SK-N-SH (cell line): Measurements from ENCODE around the gene AVP. TPM values are rescaled to one million over a fixed set of nuclear protein-coding genes. Genes with fewer than 3 reads are reported as not detected.

ENCODE experiments used
- CTCF ChIA-PET: fragments of 300-600, 350-600 bp; formaldehyde crosslinking; extraction: SDS; loops from one replicate; lab custom pipeline; 2021; lab: Yijun Ruan, JAX
- POLR2A ChIA-PET: fragments of 350-600 bp; sonication (Branson Sonifier 250); formaldehyde crosslinking; extraction: SDS; loops from one replicate; lab custom pipeline; 2020; ENCODE audit warnings: antibody characterized with exemption, inconsistent platforms; lab: Yijun Ruan, JAX
- DNase-seq: peaks from one replicate; pipeline ENCODE4 v3.0.0; 2012
- H2AFZ ChIP-seq: fragments of 200-600 bp; sonication (generic); 2 replicates; pipeline ENCODE4 v1.8.1; 2016; ENCODE audit warnings: antibody characterized with exemption, mild to moderate bottlenecking, low read depth
- H3F3A ChIP-seq: fragments of 200-600 bp; sonication (generic); replicated peaks from 2 replicates; pipeline ENCODE3; 2016; ENCODE audit warnings: antibody characterized with exemption, mild to moderate bottlenecking; ENCODE audit not compliant: insufficient read depth
- H3K27ac ChIP-seq, 2 experiments: fragments of 200-500 bp in 1 of 2; fragments of 200-600 bp in 1 of 2; sonication (Bioruptor generic) in 1 of 2; sonication (generic), shearing (Covaris generic) in 1 of 2; 2 replicates each; pipeline versions ENCODE4 v1.5.1 to v1.6.1; 2014 to 2016; ENCODE audit warnings: low read depth in 2 of 2, inconsistent platforms in 1 of 2, low read length in 1 of 2, mild to moderate bottlenecking in 1 of 2, mixed read lengths in 1 of 2
- H3K27me3 ChIP-seq: fragments of 200-600 bp; sonication (generic), shearing (Covaris generic); 2 replicates; pipeline ENCODE4 v1.6.1; 2016; ENCODE audit warnings: mixed run types; ENCODE audit not compliant: insufficient read depth
- H3K36me3 ChIP-seq, 2 experiments: fragments of 200-500 bp in 1 of 2; fragments of 200-600 bp in 1 of 2; sonication (Bioruptor generic) in 1 of 2; sonication (generic) in 1 of 2; replicated peaks in 1 of 2; 2 replicates each; pipeline versions ENCODE3 to v1.5.1; 2014 to 2016; ENCODE audit warnings: low read length in 1 of 2, mild to moderate bottlenecking in 1 of 2; ENCODE audit not compliant: insufficient read depth in 2 of 2, control insufficient read depth in 1 of 2
- H3K4me1 ChIP-seq, 2 experiments: fragments of 200-500 bp in 1 of 2; fragments of 200-600 bp in 1 of 2; sonication (Bioruptor generic) in 1 of 2; sonication (generic), shearing (Covaris generic) in 1 of 2; 2 replicates each; pipeline versions ENCODE4 v1.5.1 to v1.6.1; 2014 to 2016; ENCODE audit warnings: low read depth in 1 of 2, low read length in 1 of 2, mixed run types in 1 of 2; ENCODE audit not compliant: insufficient read depth in 2 of 2, control insufficient read depth in 1 of 2
- H3K4me2 ChIP-seq: fragments of 200-600 bp; sonication (generic), shearing (Covaris generic); 2 replicates; pipeline ENCODE4 v1.6.1; 2017; ENCODE audit warnings: mixed run types
- H3K4me3 ChIP-seq, 2 experiments: fragments of 200-500 bp in 1 of 2; fragments of 200-600 bp in 1 of 2; sonication (Bioruptor generic) in 1 of 2; sonication (generic), shearing (Covaris generic) in 1 of 2; 2 replicates each; pipeline versions ENCODE4 v1.5.1 to v1.8.1; 2014 to 2016; ENCODE audit warnings: low read depth in 2 of 2, inconsistent platforms in 1 of 2, low read length in 1 of 2, mild to moderate bottlenecking in 1 of 2, mixed read lengths in 1 of 2, moderate library complexity in 1 of 2
- H3K79me2 ChIP-seq: fragments of 200-600 bp; sonication (generic); 2 replicates; pipeline ENCODE4 v1.8.1; 2017; ENCODE audit warnings: mild to moderate bottlenecking; ENCODE audit not compliant: insufficient read depth
- H3K9ac ChIP-seq: fragments of 200-600 bp; sonication (generic); 2 replicates; pipeline ENCODE4 v1.6.1; 2017; ENCODE audit warnings: mixed run types
- H3K9me2 ChIP-seq: fragments of 200-600 bp; sonication (generic); 2 replicates; pipeline ENCODE4 v1.6.1; 2017; ENCODE audit warnings: mixed run types
- H3K9me3 ChIP-seq: fragments of 200-600 bp; sonication (generic); 2 replicates; pipeline ENCODE4 v1.6.1; 2017; ENCODE audit warnings: mixed run types, mild to moderate bottlenecking, moderate library complexity
- H4K20me1 ChIP-seq: fragments of 200-600 bp; sonication (generic); 2 replicates; pipeline ENCODE4 v1.6.1; 2017; ENCODE audit warnings: mild to moderate bottlenecking, mixed run types; ENCODE audit not compliant: insufficient read depth
- CHD2 ChIP-seq: fragments of 150-350 bp; IDR thresholded peaks from 2 replicates; pipeline ENCODE4 v1.6.1; 2018; ENCODE audit warnings: low read length; ENCODE audit not compliant: partially characterized antibody
- ELF1 ChIP-seq: IDR thresholded peaks from 2 replicates; pipeline ENCODE4 v1.4.0; 2012
- FOSL2 ChIP-seq: IDR thresholded peaks from 2 replicates; pipeline ENCODE4 v1.4.0; 2012; ENCODE audit warnings: low read depth, mild to moderate bottlenecking, moderate library complexity, borderline replicate concordance
- MEF2A ChIP-seq: IDR thresholded peaks from 2 replicates; pipeline ENCODE4 v1.4.0; 2012; ENCODE audit warnings: low read depth, borderline replicate concordance
- POLR2AphosphoS5 ChIP-seq: IDR thresholded peaks from 2 replicates; pipeline ENCODE4 v1.6.1; 2012; ENCODE audit warnings: low read depth, low read length
- RCOR1 ChIP-seq: fragments of 150-350 bp; IDR thresholded peaks from 2 replicates; pipeline ENCODE4 v1.6.1; 2017; ENCODE audit warnings: antibody characterized with exemption, low read length
- TEAD4 ChIP-seq: IDR thresholded peaks from 2 replicates; pipeline ENCODE4 v1.4.0; 2012; ENCODE audit warnings: mild to moderate bottlenecking, borderline replicate concordance; ENCODE audit not compliant: insufficient read depth
- WGBS: methylation state at CpG from one replicate; pipeline ENCODE4 v1.1.6; 2017; ENCODE audit warnings: low lambda C conversion rate; 5-methylcytosine and 5-hydroxymethylcytosine counted together
- polyA plus RNA-seq, 3 experiments: library from polyadenylated mRNA; depleted of rRNA; stranded (reverse); fragments of >200 nt; gene quantifications; 2 replicates each; pipeline ENCODE4 v1.2.3, GENCODE V29; 2012
- TF ChIP-seq, protein P1 (sequence below): IDR thresholded peaks from 2 replicates; pipeline ENCODE4 v1.4.0; 2012; ENCODE audit warnings: low read depth
- TF ChIP-seq, protein P2 (sequence below): IDR thresholded peaks from 2 replicates; pipeline ENCODE4 v1.6.1; 2012; ENCODE audit warnings: mild to moderate bottlenecking, low read depth, low read length, moderate library complexity
- TF ChIP-seq, protein P3 (sequence below): fragments of 150-350 bp; IDR thresholded peaks from 2 replicates; pipeline ENCODE4 v1.6.1; 2017; ENCODE audit warnings: antibody characterized with exemption, low read length, low read depth, borderline replicate concordance

The AVP gene
- polyA plus RNA-seq, 1 of the 3 experiments (the other 2 are of a cell fraction), result not detected

GRCh38 chr20:3107464-3108025 is 23.0 kb upstream of the AVP start:
- Histone ChIP-seq H2AFZ (no peak overlapping the region), H3K27me3 (no peaks in the 10 kb centered on the region), H3K9me3 (no peaks in the 10 kb centered on the region), H3K36me3 (peaks cover 0 to 14% of the 10 kb centered on the region in 2 experiments), H3K27ac (no peak overlapping the region), H3K9ac (no peak overlapping the region), H3K4me3 (no peak overlapping the region), H3K4me2 (no peak overlapping the region), H3K4me1 (no peaks in the 10 kb centered on the region; a peak in 1 of 4 replicates), H3K79me2 (no peaks in the 10 kb centered on the region), H3K9me2 (no peaks in the 10 kb centered on the region), H4K20me1 (no peaks in the 10 kb centered on the region)
- no peak for DNase-seq
- POLR2A ChIA-PET, result no interaction called here
- 99% methylated on average over 8 of the region's 12 CpGs for WGBS
- CTCF ChIA-PET, result interaction anchor here (0.9 kb wide), 1 partner anchor 8 kb away, joined by 3 read pairs; no protein-coding TSS in a partner anchor
- TF ChIP-seq FOSL2 (no peak), TEAD4 (no peak), RCOR1 (no peak), POLR2AphosphoS5 (no peak), MEF2A (no peak), ELF1 (no peak), CHD2 (no peak)
- TF ChIP-seq, protein P1, sequence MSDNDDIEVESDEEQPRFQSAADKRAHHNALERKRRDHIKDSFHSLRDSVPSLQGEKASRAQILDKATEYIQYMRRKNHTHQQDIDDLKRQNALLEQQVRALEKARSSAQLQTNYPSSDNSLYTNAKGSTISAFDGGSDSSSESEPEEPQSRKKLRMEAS, result no peak
- TF ChIP-seq, protein P2, sequence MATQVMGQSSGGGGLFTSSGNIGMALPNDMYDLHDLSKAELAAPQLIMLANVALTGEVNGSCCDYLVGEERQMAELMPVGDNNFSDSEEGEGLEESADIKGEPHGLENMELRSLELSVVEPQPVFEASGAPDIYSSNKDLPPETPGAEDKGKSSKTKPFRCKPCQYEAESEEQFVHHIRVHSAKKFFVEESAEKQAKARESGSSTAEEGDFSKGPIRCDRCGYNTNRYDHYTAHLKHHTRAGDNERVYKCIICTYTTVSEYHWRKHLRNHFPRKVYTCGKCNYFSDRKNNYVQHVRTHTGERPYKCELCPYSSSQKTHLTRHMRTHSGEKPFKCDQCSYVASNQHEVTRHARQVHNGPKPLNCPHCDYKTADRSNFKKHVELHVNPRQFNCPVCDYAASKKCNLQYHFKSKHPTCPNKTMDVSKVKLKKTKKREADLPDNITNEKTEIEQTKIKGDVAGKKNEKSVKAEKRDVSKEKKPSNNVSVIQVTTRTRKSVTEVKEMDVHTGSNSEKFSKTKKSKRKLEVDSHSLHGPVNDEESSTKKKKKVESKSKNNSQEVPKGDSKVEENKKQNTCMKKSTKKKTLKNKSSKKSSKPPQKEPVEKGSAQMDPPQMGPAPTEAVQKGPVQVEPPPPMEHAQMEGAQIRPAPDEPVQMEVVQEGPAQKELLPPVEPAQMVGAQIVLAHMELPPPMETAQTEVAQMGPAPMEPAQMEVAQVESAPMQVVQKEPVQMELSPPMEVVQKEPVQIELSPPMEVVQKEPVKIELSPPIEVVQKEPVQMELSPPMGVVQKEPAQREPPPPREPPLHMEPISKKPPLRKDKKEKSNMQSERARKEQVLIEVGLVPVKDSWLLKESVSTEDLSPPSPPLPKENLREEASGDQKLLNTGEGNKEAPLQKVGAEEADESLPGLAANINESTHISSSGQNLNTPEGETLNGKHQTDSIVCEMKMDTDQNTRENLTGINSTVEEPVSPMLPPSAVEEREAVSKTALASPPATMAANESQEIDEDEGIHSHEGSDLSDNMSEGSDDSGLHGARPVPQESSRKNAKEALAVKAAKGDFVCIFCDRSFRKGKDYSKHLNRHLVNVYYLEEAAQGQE, result no peak
- TF ChIP-seq, protein P3, sequence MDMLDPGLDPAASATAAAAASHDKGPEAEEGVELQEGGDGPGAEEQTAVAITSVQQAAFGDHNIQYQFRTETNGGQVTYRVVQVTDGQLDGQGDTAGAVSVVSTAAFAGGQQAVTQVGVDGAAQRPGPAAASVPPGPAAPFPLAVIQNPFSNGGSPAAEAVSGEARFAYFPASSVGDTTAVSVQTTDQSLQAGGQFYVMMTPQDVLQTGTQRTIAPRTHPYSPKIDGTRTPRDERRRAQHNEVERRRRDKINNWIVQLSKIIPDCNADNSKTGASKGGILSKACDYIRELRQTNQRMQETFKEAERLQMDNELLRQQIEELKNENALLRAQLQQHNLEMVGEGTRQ, result no peak
- TF ChIP-seq, all 33 proteins: peak for 0
- H3F3A ChIP-seq, result no peaks in the 10 kb centered on the region
